HG02588 (cell line): Measurements from ENCODE around the gene AKAIN1.

ENCODE experiments used
- ATAC-seq: cut with Tn5 transposase; IDR thresholded peaks from one replicate; pipeline ENCODE4 v1.9.1; 2021; ENCODE audit warnings: mild to moderate bottlenecking, moderate library complexity; ENCODE audit not compliant: unreplicated experiment

The AKAIN1 gene

DNA sequence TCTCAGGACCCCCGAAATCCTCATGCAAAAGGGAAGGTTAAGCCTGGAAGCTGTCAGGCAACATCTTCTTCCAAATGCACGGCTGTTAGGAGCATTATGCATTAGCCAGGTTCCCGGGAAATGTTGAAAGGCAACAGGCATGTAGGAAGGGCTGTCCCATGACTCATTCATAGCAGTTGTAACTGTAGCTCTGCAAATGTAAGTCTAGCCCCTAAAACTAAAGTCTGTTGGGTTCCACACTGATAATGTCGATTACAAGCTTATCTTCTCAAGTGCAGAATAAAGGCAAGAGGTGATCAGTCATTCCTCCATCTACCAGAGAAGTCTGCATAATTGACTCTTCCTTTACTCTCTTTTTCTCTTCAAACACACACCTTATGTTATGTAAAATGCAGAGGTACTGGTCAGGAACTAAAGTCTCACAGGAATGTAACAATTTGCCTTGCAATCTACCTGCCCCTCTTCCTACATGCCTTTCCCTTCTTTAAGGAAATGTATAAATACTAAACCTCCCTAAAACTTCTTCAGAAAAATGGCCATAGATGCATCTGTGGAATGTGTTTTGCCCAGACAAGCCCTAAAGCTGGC, 99.8 kb downstream of the AKAIN1 start:
- ATAC-seq, result no peak

DNA sequence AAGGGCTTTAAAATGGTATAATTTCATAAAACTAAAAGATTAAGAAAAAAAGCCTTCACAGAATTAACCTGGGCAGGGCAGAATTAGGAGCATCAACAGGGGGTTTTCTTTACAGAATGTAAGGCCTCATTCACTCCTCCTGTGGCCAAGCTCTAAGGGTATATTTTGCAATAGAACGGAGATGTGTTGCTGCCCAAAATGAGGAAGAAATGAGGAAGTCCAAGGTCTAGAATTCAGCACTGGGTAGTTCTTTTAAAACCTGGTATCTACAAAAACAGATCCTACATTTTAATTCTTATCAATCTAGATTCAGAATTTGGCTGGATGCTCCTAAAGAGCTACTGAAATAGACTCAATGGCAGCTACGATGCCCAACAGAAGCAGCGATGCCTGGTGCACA, 101.8 kb downstream of the AKAIN1 start:
- no peak for ATAC-seq

DNA sequence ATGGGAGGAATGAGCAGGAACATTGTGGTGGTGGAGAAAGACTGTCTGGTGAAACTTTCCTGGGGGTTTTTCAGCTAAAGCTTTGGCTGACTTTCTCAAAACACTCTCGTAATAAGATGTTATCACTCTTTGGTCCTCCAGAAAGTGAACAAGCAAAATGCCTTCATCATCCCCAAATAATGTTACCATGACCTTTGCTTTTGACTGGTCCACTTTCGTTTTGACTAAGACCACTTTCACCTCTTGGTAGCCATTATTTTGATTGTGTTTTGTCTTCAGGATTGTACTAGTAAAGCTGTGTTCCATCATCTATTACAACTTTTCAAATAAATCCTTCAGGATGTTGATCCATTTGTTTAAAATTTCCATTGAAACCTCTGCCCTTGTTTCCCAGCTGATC, 103.2 kb downstream of the AKAIN1 start:
- ATAC-seq, result no peak
